GM12891 (cell line): ENCODE measurements around the gene NFATC2.

Experiments used
- DNase-seq: peaks from one replicate; pipeline ENCODE4 v3.0.0; 2011; ENCODE audit warnings: low spot score; ENCODE audit not compliant: insufficient read length
- FAIRE-seq: peaks from 2 replicates; lab custom pipeline; 2011; peaks lifted over from hg19 to GRCh38; lab: Jason Lieb, UNC
- PAX5 ChIP-seq: IDR thresholded peaks from 2 replicates; pipeline ENCODE4 v1.6.1; 2011; ENCODE audit warnings: low read length, moderate library complexity, mild to moderate bottlenecking; ENCODE audit not compliant: insufficient read depth, severe bottlenecking
- POLR2A ChIP-seq: IDR thresholded peaks from 2 replicates; pipeline ENCODE4 v1.6.1; 2011; ENCODE audit warnings: low read depth, low read length, control low read depth
- POLR2AphosphoS5 ChIP-seq: IDR thresholded peaks from 2 replicates; pipeline ENCODE4 v1.6.1; 2011; ENCODE audit warnings: low read depth, low read length, control low read depth
- POU2F2 ChIP-seq: IDR thresholded peaks from 2 replicates; pipeline ENCODE4 v1.6.1; 2011; ENCODE audit warnings: low read depth, mild to moderate bottlenecking, control low read depth, low read length, moderate library complexity
- SPI1 ChIP-seq: IDR thresholded peaks from 2 replicates; pipeline ENCODE4 v1.6.1; 2011; ENCODE audit warnings: low read depth, low read length, control low read depth
- TAF1 ChIP-seq: IDR thresholded peaks from 2 replicates; pipeline ENCODE4 v1.6.1; 2011; ENCODE audit warnings: low read depth, low read length, control low read depth

The NFATC2 gene

GRCh38 chr20:51525241-51526105 is 17.0 kb downstream of the NFATC2 start:
- FAIRE-seq (no peak), DNase-seq (no peak)
- TF ChIP-seq TAF1 (no peak), SPI1 (0 out of 2 replicates have a peak, but pooled peaks have one; percentile 2)

GRCh38 chr20:51523276-51524013 is 19.1 kb downstream of the NFATC2 start:
- no peak for FAIRE-seq
- TF ChIP-seq SPI1 (no peak), POLR2AphosphoS5 (no peak), PAX5 (no peak), TAF1 (no peak), POU2F2 (no peak)

GRCh38 chr20:51522207-51522606 is 20.3 kb downstream of the NFATC2 start:
- TF ChIP-seq PAX5 = no peak
- TF ChIP-seq POLR2AphosphoS5 = no peak
- TF ChIP-seq SPI1 = no peak
- TF ChIP-seq POU2F2 = no peak
- no peak for TF ChIP-seq TAF1
- TF ChIP-seq POLR2A = no peak
- no peak for DNase-seq
- no peak for FAIRE-seq

More at GRCh38 chr20:51523276-51524013, 19.1 kb downstream of the NFATC2 start:
- no peak for DNase-seq

GRCh38 chr20:51517839-51518238 is 24.7 kb downstream of the NFATC2 start:
- FAIRE-seq = no peak
- no peak for DNase-seq
- TF ChIP-seq TAF1 (no peak), PAX5 (no peak), SPI1 (no peak), POLR2AphosphoS5 (no peak), POLR2A (no peak), POU2F2 (no peak)

GRCh38 chr20:51516855-51517254 is 25.7 kb downstream of the NFATC2 start:
- no peak for DNase-seq
- no peak for FAIRE-seq
- TF ChIP-seq PAX5 (no peak), POLR2A (no peak), POLR2AphosphoS5 (no peak), POU2F2 (no peak), TAF1 (no peak), SPI1 (no peak)

GRCh38 chr20:51514836-51515235 is 27.7 kb downstream of the NFATC2 start:
- TF ChIP-seq POLR2A (no peak), TAF1 (no peak), POU2F2 (no peak), POLR2AphosphoS5 (no peak), SPI1 (no peak), PAX5 (no peak)
- DNase-seq = no peak
- FAIRE-seq = no peak

GRCh38 chr20:51514249-51514648 is 28.3 kb downstream of the NFATC2 start:
- DNase-seq (no peak), FAIRE-seq (no peak)

GRCh38 chr20:51513545-51513944 is 29.0 kb downstream of the NFATC2 start:
- TF ChIP-seq TAF1 (no peak), SPI1 (no peak), POLR2A (no peak), POU2F2 (no peak), PAX5 (no peak), POLR2AphosphoS5 (no peak)
- DNase-seq (no peak), FAIRE-seq (no peak)

More at GRCh38 chr20:51514249-51514648, 28.3 kb downstream of the NFATC2 start:
- no peak for TF ChIP-seq TAF1
- no peak for TF ChIP-seq POU2F2
- TF ChIP-seq POLR2A = no peak
- no peak for TF ChIP-seq POLR2AphosphoS5
- TF ChIP-seq SPI1 = no peak

- no peak for TF ChIP-seq SPI1
- TF ChIP-seq PAX5 = no peak
- no peak for TF ChIP-seq TAF1
- no peak for DNase-seq
- no peak for FAIRE-seq
These were observed 29.9 kb downstream of the NFATC2 start for GRCh38 chr20:51512645-51513044.
